HG03575 (cell line): Measurements from ENCODE around the gene SRSF8.
"Not testable (repeated sequence)": the region's sequence is repeated elsewhere in the genome, so short reads cannot be mapped to it uniquely, and the experiment has no call there.

Experiments used
- ATAC-seq: cut with Tn5 transposase; IDR thresholded peaks from one replicate; pipeline ENCODE4 v1.9.1; 2021; ENCODE audit not compliant: unreplicated experiment, insufficient number of reproducible peaks, low FRiP score; ENCODE audit errors: extremely low read depth

The SRSF8 gene

GRCh38 chr11:95091663-95092180 lies 25.0 kb downstream of the SRSF8 start:
- ATAC-seq: no peak

DNA sequence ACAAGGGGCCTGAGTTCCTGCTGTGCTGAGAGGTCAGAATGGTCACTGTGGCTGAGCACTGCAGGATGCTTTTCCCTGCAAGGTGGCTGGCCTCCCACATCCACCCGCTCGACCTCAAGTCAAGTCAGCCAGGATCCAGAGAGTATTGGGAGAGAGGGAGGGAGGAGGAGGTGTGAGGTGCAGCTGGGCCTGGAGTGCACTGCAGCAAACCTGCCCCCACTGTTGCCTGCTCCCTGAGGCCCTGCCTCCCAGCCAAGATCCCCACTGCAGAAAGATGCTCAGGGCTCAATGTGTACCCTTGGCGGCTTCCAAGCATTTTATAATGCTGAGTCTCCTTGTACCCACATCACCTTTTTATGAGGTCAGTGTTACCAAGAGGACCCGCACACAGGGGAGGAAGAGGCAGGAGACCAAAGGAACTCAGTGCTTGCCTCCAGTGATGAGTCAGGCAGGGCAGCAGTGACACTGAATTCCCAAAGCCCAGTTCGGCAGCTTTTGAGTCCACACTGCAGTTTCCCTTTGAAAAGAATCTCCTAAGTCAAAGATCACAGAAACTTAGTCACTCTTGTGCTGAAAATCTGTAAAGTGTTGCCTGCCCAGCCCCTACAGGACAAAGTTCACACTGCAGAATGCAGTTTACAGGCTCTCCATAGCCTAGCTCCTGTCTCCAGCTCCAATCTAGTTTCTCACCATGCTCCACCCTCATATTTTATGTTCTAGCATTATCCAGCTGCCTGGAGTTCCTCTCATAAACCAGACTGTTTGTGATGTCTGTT lies 26.0 kb downstream of the SRSF8 start:
- no peak for ATAC-seq

- ATAC-seq: no peak
Observed at GRCh38 chr11:95093548-95093947, 26.8 kb downstream of the SRSF8 start.

GRCh38 chr11:95095858-95096587 lies 29.3 kb downstream of the SRSF8 start:
- peak; percentile 80 for ATAC-seq

GRCh38 chr11:95097209-95097608 lies 30.5 kb downstream of the SRSF8 start:
- ATAC-seq: no peak

- ATAC-seq: no peak
Observed at GRCh38 chr11:95098826-95099225, 32.1 kb downstream of the SRSF8 start.

DNA sequence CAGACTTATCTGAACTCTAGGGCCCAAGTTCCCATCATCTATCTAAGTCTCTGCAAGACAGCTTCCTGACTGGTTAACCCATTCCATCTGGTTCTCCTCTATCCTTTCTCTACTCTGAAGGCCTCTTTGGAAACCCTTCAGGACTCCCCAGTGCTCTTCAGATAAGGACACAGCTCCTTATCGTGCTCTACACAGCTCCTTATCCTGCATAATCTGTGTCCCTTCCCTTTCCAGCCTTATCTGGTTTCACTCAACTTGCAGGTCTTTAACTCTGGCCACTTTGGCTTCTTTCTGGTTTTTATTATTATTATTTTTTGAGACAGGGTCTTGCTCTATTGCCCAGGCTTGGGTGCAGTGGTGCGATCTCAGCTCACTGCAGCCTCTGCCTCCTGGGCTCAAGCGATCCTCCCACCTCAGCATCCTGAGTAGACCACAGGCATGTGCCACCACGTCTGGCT lies 33.5 kb downstream of the SRSF8 start:
- ATAC-seq: no peak

- no peak for ATAC-seq
Observed at GRCh38 chr11:95100856-95101507, 34.3 kb downstream of the SRSF8 start.

DNA sequence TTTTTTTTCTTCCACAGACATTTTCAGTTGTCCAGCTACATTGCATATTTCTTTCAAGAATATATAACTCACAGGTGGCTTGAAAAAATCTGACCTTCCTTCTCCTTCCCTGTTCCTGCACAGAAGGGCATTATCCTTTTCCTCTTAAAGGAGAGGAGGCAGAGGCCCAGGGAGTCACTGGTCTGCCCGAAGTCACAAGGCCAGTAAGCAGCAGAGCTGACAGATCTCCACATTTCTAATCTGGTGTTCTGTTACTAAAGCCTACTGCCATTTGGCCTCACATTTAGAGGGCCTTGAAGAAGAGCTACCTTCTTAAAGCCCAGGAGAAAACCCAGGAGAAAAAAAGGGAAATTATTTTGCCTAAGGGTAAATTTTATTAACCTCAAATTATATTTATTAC lies 35.2 kb downstream of the SRSF8 start:
- no peak for ATAC-seq

DNA sequence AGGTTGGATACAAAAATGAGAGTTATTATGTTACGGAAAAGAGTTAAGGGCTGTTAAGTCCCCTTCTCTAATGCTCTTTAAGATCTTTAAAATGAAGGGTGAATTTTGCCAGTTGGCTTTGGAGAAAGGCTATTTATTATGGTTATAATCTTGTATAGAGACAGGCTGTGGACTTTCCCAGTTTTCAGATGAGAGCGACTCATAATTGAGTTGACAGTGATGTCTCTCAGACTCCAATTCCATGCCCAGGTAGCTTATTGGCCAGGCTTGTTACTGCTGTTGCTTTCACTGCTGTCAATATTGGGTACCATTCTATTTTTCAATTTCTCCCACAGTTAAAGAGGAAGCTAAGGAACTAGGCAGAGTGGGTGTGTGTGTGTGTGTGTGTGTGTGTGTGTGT lies 36.0 kb downstream of the SRSF8 start:
- ATAC-seq: no peak

GRCh38 chr11:95103701-95104100 lies 37.0 kb downstream of the SRSF8 start:
- ATAC-seq: no peak

DNA sequence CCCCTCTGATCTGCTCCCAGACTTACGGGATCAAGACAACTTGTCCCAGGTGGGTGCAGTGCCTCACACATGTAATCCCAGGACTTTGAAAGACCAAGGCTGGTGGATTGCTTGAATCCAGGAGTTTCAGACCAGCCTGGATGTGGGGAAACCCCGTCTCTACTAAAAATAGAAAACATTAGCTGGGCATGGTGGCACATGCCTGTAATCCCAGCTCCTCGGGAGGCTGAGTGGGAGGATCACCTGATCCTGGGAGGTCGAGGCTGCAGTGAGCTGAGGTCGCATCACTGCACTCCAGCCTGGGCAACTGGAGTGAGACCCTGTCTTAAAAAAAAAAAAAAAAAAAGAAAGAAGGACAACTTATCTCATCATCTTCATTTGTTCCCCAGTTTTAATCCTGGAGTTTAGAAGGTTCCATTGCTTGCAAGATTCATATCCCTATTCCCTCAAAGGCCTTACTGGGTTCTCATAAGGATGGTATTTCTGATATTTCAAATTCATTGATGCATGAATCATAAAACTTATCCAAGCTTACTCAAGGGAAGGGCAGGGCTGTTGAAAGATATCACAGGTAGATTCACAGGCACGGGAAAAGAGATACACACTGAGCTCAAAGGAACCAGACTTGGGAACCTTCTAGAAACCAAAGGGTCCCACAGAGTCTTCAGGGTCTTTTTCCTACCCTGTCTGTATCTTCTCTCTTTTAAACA lies 37.6 kb downstream of the SRSF8 start:
- no peak for ATAC-seq

GRCh38 chr11:95104856-95105255 lies 38.1 kb downstream of the SRSF8 start:
- no peak for ATAC-seq

GRCh38 chr11:95108159-95108611 lies 41.5 kb downstream of the SRSF8 start:
- no peak for ATAC-seq

- no peak for ATAC-seq
Observed at GRCh38 chr11:95108671-95109551, 42.2 kb downstream of the SRSF8 start.

GRCh38 chr11:95111471-95111870 lies 44.8 kb downstream of the SRSF8 start:
- not testable (repeated sequence) for ATAC-seq

GRCh38 chr11:95111923-95112540 lies 45.3 kb downstream of the SRSF8 start:
- ATAC-seq: no peak

- no peak for ATAC-seq
Observed at GRCh38 chr11:95115597-95115996, 48.9 kb downstream of the SRSF8 start.
